ENCODE data around the gene ATP13A4.

DNA sequence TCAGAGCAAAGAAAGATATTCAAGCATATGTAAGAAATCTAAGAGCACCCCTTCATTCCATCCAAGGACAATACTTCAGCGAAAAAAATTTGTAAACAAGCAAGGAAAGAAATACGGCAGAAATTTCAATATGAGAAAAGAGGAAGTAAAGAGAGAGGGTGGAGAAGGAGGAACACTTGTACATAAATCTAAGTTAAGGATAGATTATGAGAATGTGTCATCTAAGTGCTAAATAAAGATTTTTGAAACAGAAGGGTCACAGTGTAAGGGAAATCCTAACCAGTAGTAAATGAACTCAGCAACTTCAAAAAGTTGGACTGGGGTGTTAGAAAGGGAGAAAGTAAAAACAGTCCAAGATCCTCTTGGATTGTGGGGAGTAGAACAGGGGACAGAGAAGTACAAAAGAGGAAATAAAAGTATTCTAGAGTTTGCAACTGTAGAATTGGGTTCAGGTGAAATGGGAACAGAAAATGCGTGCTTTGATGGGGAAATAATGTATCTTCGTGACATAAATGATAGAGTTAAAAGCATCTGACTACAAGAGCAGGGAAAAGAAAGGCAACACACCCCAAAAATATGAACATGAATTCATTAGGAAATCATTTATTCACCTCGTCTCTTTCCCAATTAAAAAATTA is 107.6 kb downstream of the ATP13A4 start:
- TF ChIP-seq, protein P1, sequence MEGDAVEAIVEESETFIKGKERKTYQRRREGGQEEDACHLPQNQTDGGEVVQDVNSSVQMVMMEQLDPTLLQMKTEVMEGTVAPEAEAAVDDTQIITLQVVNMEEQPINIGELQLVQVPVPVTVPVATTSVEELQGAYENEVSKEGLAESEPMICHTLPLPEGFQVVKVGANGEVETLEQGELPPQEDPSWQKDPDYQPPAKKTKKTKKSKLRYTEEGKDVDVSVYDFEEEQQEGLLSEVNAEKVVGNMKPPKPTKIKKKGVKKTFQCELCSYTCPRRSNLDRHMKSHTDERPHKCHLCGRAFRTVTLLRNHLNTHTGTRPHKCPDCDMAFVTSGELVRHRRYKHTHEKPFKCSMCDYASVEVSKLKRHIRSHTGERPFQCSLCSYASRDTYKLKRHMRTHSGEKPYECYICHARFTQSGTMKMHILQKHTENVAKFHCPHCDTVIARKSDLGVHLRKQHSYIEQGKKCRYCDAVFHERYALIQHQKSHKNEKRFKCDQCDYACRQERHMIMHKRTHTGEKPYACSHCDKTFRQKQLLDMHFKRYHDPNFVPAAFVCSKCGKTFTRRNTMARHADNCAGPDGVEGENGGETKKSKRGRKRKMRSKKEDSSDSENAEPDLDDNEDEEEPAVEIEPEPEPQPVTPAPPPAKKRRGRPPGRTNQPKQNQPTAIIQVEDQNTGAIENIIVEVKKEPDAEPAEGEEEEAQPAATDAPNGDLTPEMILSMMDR (IDR thresholded peaks at IDR 0.05): no peak
- no peak for TF ChIP-seq POLR2A (IDR thresholded peaks at IDR 0.05)

Data from thyroid gland (tissue), 4 donors.